SJSA1 (cell line): ENCODE measurements around the gene CUL7. TPM values are rescaled to one million over a fixed set of nuclear protein-coding genes. Genes with fewer than 3 reads are reported as not detected.

ENCODE experiments used
- DNase-seq, 2 experiments: peaks; one replicate each; pipeline ENCODE4 v3.0.0-alpha.2; 2015 to 2020; ENCODE audit warnings: low spot score in 2 of 2, low read depth in 1 of 2
- H3K27ac ChIP-seq: fragments of 250-450 bp; sonication (Bioruptor Pico); 2 replicates; pipeline ENCODE4 v1.5.1; 2020; ENCODE audit warnings: mild to moderate bottlenecking, moderate library complexity
- H3K27me3 ChIP-seq: fragments of 250-450 bp; sonication (Bioruptor Pico); replicated peaks from 2 replicates; pipeline ENCODE4 v1.5.1; 2020; ENCODE audit warnings: mild to moderate bottlenecking, moderate library complexity
- H3K36me3 ChIP-seq: fragments of 250-450 bp; sonication (Bioruptor Pico); 2 replicates; pipeline ENCODE4 v1.5.1; 2020; ENCODE audit warnings: mild to moderate bottlenecking
- H3K4me1 ChIP-seq: fragments of 250-450 bp; sonication (Bioruptor Pico); replicated peaks from 2 replicates; pipeline ENCODE4 v1.6.1; 2021; ENCODE audit warnings: mild to moderate bottlenecking
- H3K4me3 ChIP-seq: fragments of 250-450 bp; sonication (Bioruptor Pico); 2 replicates; pipeline ENCODE4 v1.5.1; 2020; ENCODE audit warnings: mild to moderate bottlenecking
- H3K9me3 ChIP-seq: fragments of 250-450 bp; sonication (Bioruptor Pico); replicated peaks from 2 replicates; pipeline ENCODE4 v1.5.1; 2020; ENCODE audit warnings: mild to moderate bottlenecking
- total RNA-seq: library from RNA; depleted of rRNA; stranded (reverse); fragments of >200 nt; shearing (Covaris generic); gene quantifications from 2 replicates; pipeline ENCODE4 v1.2.3, GENCODE V29; 2014; rRNA removed

The CUL7 gene
- 13.7 and 18.8 TPM in 2 replicates for total RNA-seq

- Histone ChIP-seq H3K36me3 (peaks cover 73% of the 10 kb centered on the region), H3K27me3 (no peaks in the 10 kb centered on the region), H3K4me1 (peaks cover 26% of the 10 kb centered on the region), H3K4me3 (peak within 1 kb of the TSS; percentile 57), H3K27ac (peak within 1 kb of the TSS; percentile 74), H3K9me3 (no peaks in the 10 kb centered on the region)
- peak; percentile 95 to 96 for DNase-seq
Measured at GRCh38 chr6:43053545-43054205, at the start of gene CUL7. Gene CUL7, minus strand, starts transcription at chr6:43053851. Its CDS starts 1,063 bp downstream, at chr6:43052788.

GRCh38 chr6:43101497-43101896, 47.8 kb upstream of the CUL7 start:
- DNase-seq, result no peak
- H3K36me3 ChIP-seq, result no peaks in the 10 kb centered on the region

GRCh38 chr6:43097502-43097901, 43.9 kb upstream of the CUL7 start:
- peaks cover 29% of the 10 kb centered on the region for H3K4me1 ChIP-seq
- H3K4me3 ChIP-seq, result no peak overlapping the region
- no peak for DNase-seq
- H3K27me3 ChIP-seq, result no peaks in the 10 kb centered on the region
- H3K27ac ChIP-seq, result no peak overlapping the region
- no peaks in the 10 kb centered on the region for H3K9me3 ChIP-seq
- H3K36me3 ChIP-seq, result no peaks in the 10 kb centered on the region

More at GRCh38 chr6:43101497-43101896, 47.8 kb upstream of the CUL7 start:
- no peaks in the 10 kb centered on the region for H3K9me3 ChIP-seq
- H3K4me3 ChIP-seq, result no peak overlapping the region
- H3K4me1 ChIP-seq, result peaks cover 9% of the 10 kb centered on the region
- no peaks in the 10 kb centered on the region for H3K27me3 ChIP-seq
- H3K27ac ChIP-seq, result no peak overlapping the region

- Histone ChIP-seq H3K4me3 (no peak overlapping the region), H3K27me3 (no peaks in the 10 kb centered on the region), H3K27ac (no peak overlapping the region), H3K4me1 (peaks cover 30% of the 10 kb centered on the region), H3K36me3 (no peaks in the 10 kb centered on the region), H3K9me3 (no peaks in the 10 kb centered on the region)
- no peak for DNase-seq
Measured at GRCh38 chr6:43097098-43097489, 43.4 kb upstream of the CUL7 start.

- DNase-seq, result no peak
- Histone ChIP-seq H3K4me3 (no peak overlapping the region), H3K9me3 (no peaks in the 10 kb centered on the region), H3K4me1 (peaks cover 35% of the 10 kb centered on the region), H3K36me3 (no peaks in the 10 kb centered on the region), H3K27me3 (no peaks in the 10 kb centered on the region), H3K27ac (no peak overlapping the region)
Measured at GRCh38 chr6:43096451-43097097, 42.9 kb upstream of the CUL7 start.

- Histone ChIP-seq H3K9me3 (no peaks in the 10 kb centered on the region), H3K36me3 (no peaks in the 10 kb centered on the region), H3K4me1 (peaks cover 39% of the 10 kb centered on the region), H3K27ac (no peak overlapping the region), H3K4me3 (no peak overlapping the region), H3K27me3 (no peaks in the 10 kb centered on the region)
- no peak for DNase-seq
Measured at GRCh38 chr6:43095939-43096338, 42.3 kb upstream of the CUL7 start.

GRCh38 chr6:43093436-43094289, 40.0 kb upstream of the CUL7 start:
- Histone ChIP-seq H3K4me3 (peak overlapping the region; percentile 32), H3K27me3 (no peaks in the 10 kb centered on the region), H3K9me3 (no peaks in the 10 kb centered on the region), H3K27ac (peak overlapping the region; percentile 48), H3K36me3 (no peaks in the 10 kb centered on the region), H3K4me1 (peaks cover 45% of the 10 kb centered on the region)
- peak; percentile 67 to 70 for DNase-seq

GRCh38 chr6:43092635-43093034, 39.0 kb upstream of the CUL7 start:
- Histone ChIP-seq H3K4me3 (no peak overlapping the region), H3K27ac (no peak overlapping the region), H3K9me3 (no peaks in the 10 kb centered on the region), H3K27me3 (no peaks in the 10 kb centered on the region), H3K4me1 (peaks cover 45% of the 10 kb centered on the region), H3K36me3 (no peaks in the 10 kb centered on the region)
- no peak for DNase-seq

- Histone ChIP-seq H3K9me3 (no peaks in the 10 kb centered on the region), H3K36me3 (no peaks in the 10 kb centered on the region), H3K4me3 (no peak overlapping the region), H3K27ac (no peak overlapping the region), H3K27me3 (no peaks in the 10 kb centered on the region), H3K4me1 (peaks cover 36% of the 10 kb centered on the region)
- no peak for DNase-seq
Measured at GRCh38 chr6:43091436-43091991, 37.9 kb upstream of the CUL7 start.

- Histone ChIP-seq H3K4me3 (no peak overlapping the region), H3K4me1 (peaks cover 33% of the 10 kb centered on the region), H3K27ac (no peak overlapping the region), H3K27me3 (no peaks in the 10 kb centered on the region), H3K9me3 (no peaks in the 10 kb centered on the region), H3K36me3 (no peaks in the 10 kb centered on the region)
- no peak for DNase-seq
Measured at GRCh38 chr6:43091020-43091419, 37.4 kb upstream of the CUL7 start.

- H3K36me3 ChIP-seq, result no peaks in the 10 kb centered on the region
- no peaks in the 10 kb centered on the region for H3K27me3 ChIP-seq
- H3K4me1 ChIP-seq, result peaks cover 33% of the 10 kb centered on the region
- H3K9me3 ChIP-seq, result no peaks in the 10 kb centered on the region
- no peak for DNase-seq
- H3K4me3 ChIP-seq, result no peak overlapping the region
- no peak overlapping the region for H3K27ac ChIP-seq
Measured at GRCh38 chr6:43090559-43090956, 36.9 kb upstream of the CUL7 start.

- H3K4me1 ChIP-seq, result peaks cover 33% of the 10 kb centered on the region
- no peaks in the 10 kb centered on the region for H3K27me3 ChIP-seq
- no peak overlapping the region for H3K4me3 ChIP-seq
- no peak overlapping the region for H3K27ac ChIP-seq
- no peaks in the 10 kb centered on the region for H3K9me3 ChIP-seq
- no peak for DNase-seq
- H3K36me3 ChIP-seq, result no peaks in the 10 kb centered on the region
Measured at GRCh38 chr6:43089874-43090558, 36.4 kb upstream of the CUL7 start.

- H3K4me3 ChIP-seq, result no peak overlapping the region
Measured at GRCh38 chr6:43089467-43089866, 35.8 kb upstream of the CUL7 start.

More at GRCh38 chr6:43089467-43089866, 35.8 kb upstream of the CUL7 start:
- DNase-seq, result no peak
- no peak overlapping the region for H3K27ac ChIP-seq
- no peaks in the 10 kb centered on the region for H3K9me3 ChIP-seq
- peaks cover 32% of the 10 kb centered on the region for H3K4me1 ChIP-seq
- H3K27me3 ChIP-seq, result no peaks in the 10 kb centered on the region
- no peaks in the 10 kb centered on the region for H3K36me3 ChIP-seq
